ENCODE data around the gene SLC17A4.

SLC17A4 gene

GRCh38 chr6:25749837-25750236, 4.7 kb upstream of the SLC17A4 start:
- no peak for DNase-seq (ENCODE audit: low read depth)

GRCh38 chr6:25750906-25751305, 3.6 kb upstream of the SLC17A4 start:
- no peak for DNase-seq (ENCODE audit: low read depth)

- no peak for DNase-seq (ENCODE audit: low read depth)
Measured at GRCh38 chr6:25753079-25753478, 1.5 kb upstream of the SLC17A4 start.

GRCh38 chr6:25755483-25755882, 941 bp downstream of the SLC17A4 start:
- no peak for DNase-seq (ENCODE audit: low read depth)

- no peak for DNase-seq (ENCODE audit: low read depth)
Measured at GRCh38 chr6:25756382-25757363, 2.1 kb downstream of the SLC17A4 start.

- DNase-seq (ENCODE audit: low read depth), result no peak
Measured at GRCh38 chr6:25757936-25758642, 3.5 kb downstream of the SLC17A4 start.

- DNase-seq (ENCODE audit: low read depth), result no peak
Measured at GRCh38 chr6:25764611-25765010, 10.1 kb downstream of the SLC17A4 start.

GRCh38 chr6:25768566-25768965, 14.0 kb downstream of the SLC17A4 start:
- DNase-seq (ENCODE audit: low read depth), result no peak

- no peak for DNase-seq (ENCODE audit: low read depth)
Measured at GRCh38 chr6:25769983-25770382, 15.4 kb downstream of the SLC17A4 start.

- DNase-seq (ENCODE audit: low read depth), result no peak
Measured at GRCh38 chr6:25774120-25774715, 19.7 kb downstream of the SLC17A4 start.

- no peak for DNase-seq (ENCODE audit: low read depth)
Measured at GRCh38 chr6:25777031-25777430, 22.5 kb downstream of the SLC17A4 start.

- DNase-seq (ENCODE audit: low read depth), result no peak
Measured at GRCh38 chr6:25777856-25778649, 23.5 kb downstream of the SLC17A4 start.

GRCh38 chr6:25781134-25781533, 26.6 kb downstream of the SLC17A4 start:
- no peak for DNase-seq (ENCODE audit: low read depth)

- no peak for DNase-seq (ENCODE audit: low read depth)
Measured at GRCh38 chr6:25787428-25787827, 32.9 kb downstream of the SLC17A4 start.

- DNase-seq (ENCODE audit: low read depth), result peak; percentile 17
Measured at GRCh38 chr6:25788305-25788922, 33.9 kb downstream of the SLC17A4 start.

- no peak for DNase-seq (ENCODE audit: low read depth)
Measured at GRCh38 chr6:25789475-25789874, 34.9 kb downstream of the SLC17A4 start.

GRCh38 chr6:25792016-25792415, 37.5 kb downstream of the SLC17A4 start:
- no peak for DNase-seq (ENCODE audit: low read depth)

GRCh38 chr6:25793970-25794369, 39.4 kb downstream of the SLC17A4 start:
- no peak for DNase-seq (ENCODE audit: low read depth)

GRCh38 chr6:25794784-25795183, 40.2 kb downstream of the SLC17A4 start:
- DNase-seq (ENCODE audit: low read depth), result no peak

GRCh38 chr6:25801436-25801835, 46.9 kb downstream of the SLC17A4 start:
- no peak for DNase-seq (ENCODE audit: low read depth)

- DNase-seq (ENCODE audit: low read depth), result no peak
Measured at GRCh38 chr6:25804804-25805203, 50.3 kb downstream of the SLC17A4 start.
